Measurements from ENCODE around the gene CFDP1. TPM values are rescaled to one million over a fixed set of nuclear protein-coding genes. Genes with fewer than 3 reads are reported as not detected.

CFDP1 gene
- total RNA-seq, 2 experiments from 2014 or later: 44.0 to 48.2 TPM

- H3K4me3 Mint-ChIP-seq: no peak overlapping the region
- ATAC-seq (no peak), DNase-seq (no peak)
- peaks cover 19% of the 10 kb centered on the region for H3K36me3 Mint-ChIP-seq (ENCODE audit: low read depth)
- peaks cover 6% of the 10 kb centered on the region for H3K27me3 Mint-ChIP-seq
- no peak overlapping the region for H3K27ac Mint-ChIP-seq
- no peaks in the 10 kb centered on the region for H3K9me3 Mint-ChIP-seq (ENCODE audit: low read depth)
- intact Hi-C loops (cut with DNase I, micrococcal nuclease): loop anchor here in 1 of 2 experiments (5.0 kb wide), 1 partner anchor 95 kb away; no protein-coding TSS in a partner anchor
- POLR2A ChIA-PET: no interaction called here
- peaks cover 48% of the 10 kb centered on the region for H3K4me1 Mint-ChIP-seq
- CTCF ChIA-PET: interaction anchor here (0.6 to 2.6 kb wide), 9 partner anchors 10 to 191 kb away, joined by 3 to 19 read pairs (median 3); no protein-coding TSS in a partner anchor
Measured at GRCh38 chr16:75382611-75383010, 50.7 kb downstream of the CFDP1 start.

- Mint-ChIP-seq H3K36me3 (ENCODE audit: low read depth) (peaks cover 36% of the 10 kb centered on the region), H3K9me3 (ENCODE audit: low read depth) (no peaks in the 10 kb centered on the region), H3K4me3 (no peak overlapping the region), H3K4me1 (peaks cover 49% of the 10 kb centered on the region), H3K27ac (no peak overlapping the region), H3K27me3 (peaks cover 12% of the 10 kb centered on the region)
- ChIA-PET CTCF (interaction anchor here (0.7 to 3.6 kb wide), 7 partner anchors 9 to 383 kb away, joined by 3 to 21 read pairs (median 5); no protein-coding TSS in a partner anchor), POLR2A (no interaction called here)
- no peak for ATAC-seq
- intact Hi-C loops (cut with DNase I, micrococcal nuclease): loop anchor here in 1 of 2 experiments (5.0 kb wide), 1 partner anchor 94 kb away; no protein-coding TSS in a partner anchor
- DNase-seq: no peak
Measured at GRCh38 chr16:75380870-75381269, 52.4 kb downstream of the CFDP1 start.

DNA sequence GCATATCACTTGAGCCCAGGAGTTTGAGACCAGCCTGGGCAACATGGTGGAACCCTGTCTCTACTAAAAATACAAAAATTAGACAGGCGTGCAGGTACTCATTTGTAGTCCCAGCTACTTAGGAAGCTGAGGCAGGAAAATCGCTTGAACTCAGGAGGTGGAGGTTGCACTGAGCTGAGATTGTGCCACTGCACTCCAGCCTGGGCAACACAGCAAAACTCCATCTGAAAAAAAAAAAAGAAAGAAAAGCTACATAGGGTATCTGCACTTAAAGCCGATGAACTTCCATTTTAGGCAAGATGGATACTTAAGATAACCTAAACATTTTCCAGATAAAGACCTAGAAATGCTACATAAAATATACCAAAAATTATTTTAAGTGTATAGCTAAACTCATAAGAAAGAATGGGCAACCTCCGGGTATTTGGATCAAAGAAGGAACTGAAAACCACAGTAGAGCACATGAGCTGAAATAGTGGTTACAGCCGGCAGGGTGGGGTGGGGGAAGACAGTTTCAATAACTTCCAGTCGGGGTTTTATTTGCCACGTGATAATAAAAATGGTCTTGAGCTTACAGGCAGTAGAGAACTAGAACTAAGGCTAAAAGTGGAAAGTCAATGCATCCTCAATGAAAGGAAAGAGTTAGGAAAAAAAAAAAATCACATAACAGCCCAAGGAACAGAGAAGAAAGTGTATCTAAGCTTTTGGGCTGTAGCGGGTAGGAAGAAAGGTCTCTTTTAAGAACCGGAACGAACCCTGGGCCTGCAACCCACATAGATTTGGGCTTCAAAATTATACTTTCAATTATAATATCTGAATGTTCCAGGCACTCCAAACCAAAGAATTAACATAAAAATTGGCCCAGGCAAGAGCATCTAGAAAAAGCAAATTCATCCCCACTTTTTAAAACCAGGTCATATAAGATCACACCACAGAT is 53.1 kb downstream of the CFDP1 start:
- CTCF ChIA-PET: interaction anchor here (0.7 to 3.6 kb wide), 14 partner anchors 9 to 384 kb away, joined by 3 to 21 read pairs (median 4); no protein-coding TSS in a partner anchor
- peaks cover 49% of the 10 kb centered on the region for H3K4me1 Mint-ChIP-seq
- H3K4me3 Mint-ChIP-seq: no peak overlapping the region
- POLR2A ChIA-PET: interaction anchor here (0.6 to 0.7 kb wide), 4 partner anchors 13 to 384 kb away, joined by 3 to 9 read pairs (median 5); no protein-coding TSS in a partner anchor
- peaks cover 12% of the 10 kb centered on the region for H3K27me3 Mint-ChIP-seq
- H3K36me3 Mint-ChIP-seq (ENCODE audit: low read depth): peaks cover 40% of the 10 kb centered on the region
- H3K27ac Mint-ChIP-seq: no peak overlapping the region
- peak; percentile 49 for DNase-seq
- peak; percentile 53 for ATAC-seq
- intact Hi-C loops (cut with DNase I, micrococcal nuclease): loop anchor here (1.0 to 5.0 kb wide), 6 partner anchors 22 to 237 kb away; no protein-coding TSS in a partner anchor
- H3K9me3 Mint-ChIP-seq (ENCODE audit: low read depth): no peaks in the 10 kb centered on the region

DNA sequence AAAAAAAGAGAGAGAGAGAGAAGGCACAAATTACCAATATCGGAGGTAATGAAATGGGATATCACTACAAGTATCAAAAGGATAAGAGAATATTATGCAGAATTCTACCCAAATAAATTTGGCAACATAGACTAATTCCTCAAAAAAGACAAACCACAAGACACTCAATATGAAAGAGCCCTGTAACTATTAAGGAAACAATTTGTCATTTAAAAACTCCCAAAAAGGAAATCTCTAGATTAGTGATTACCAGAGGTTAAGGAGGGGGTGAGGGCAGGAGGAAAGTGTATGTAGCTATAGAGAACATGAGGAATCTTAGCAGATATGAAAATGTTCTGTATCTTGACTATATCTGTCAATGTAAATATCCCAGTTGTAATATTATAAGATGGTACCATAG is 54.0 kb downstream of the CFDP1 start:
- no peaks in the 10 kb centered on the region for H3K9me3 Mint-ChIP-seq (ENCODE audit: low read depth)
- peaks cover 12% of the 10 kb centered on the region for H3K27me3 Mint-ChIP-seq
- peak; percentile 19 for DNase-seq
- H3K4me3 Mint-ChIP-seq: no peak overlapping the region
- H3K27ac Mint-ChIP-seq: no peak overlapping the region
- CTCF ChIA-PET: interaction anchor here (0.9 to 3.6 kb wide), 11 partner anchors 10 to 180 kb away, joined by 3 to 21 read pairs (median 4); no protein-coding TSS in a partner anchor
- intact Hi-C loops (cut with DNase I, micrococcal nuclease): loop anchor here (1.0 to 5.0 kb wide), 5 partner anchors 23 to 237 kb away; no protein-coding TSS in a partner anchor
- POLR2A ChIA-PET: no interaction called here
- peaks cover 44% of the 10 kb centered on the region for H3K36me3 Mint-ChIP-seq (ENCODE audit: low read depth)
- peak; percentile 82 for ATAC-seq
- H3K4me1 Mint-ChIP-seq: peaks cover 49% of the 10 kb centered on the region

DNA sequence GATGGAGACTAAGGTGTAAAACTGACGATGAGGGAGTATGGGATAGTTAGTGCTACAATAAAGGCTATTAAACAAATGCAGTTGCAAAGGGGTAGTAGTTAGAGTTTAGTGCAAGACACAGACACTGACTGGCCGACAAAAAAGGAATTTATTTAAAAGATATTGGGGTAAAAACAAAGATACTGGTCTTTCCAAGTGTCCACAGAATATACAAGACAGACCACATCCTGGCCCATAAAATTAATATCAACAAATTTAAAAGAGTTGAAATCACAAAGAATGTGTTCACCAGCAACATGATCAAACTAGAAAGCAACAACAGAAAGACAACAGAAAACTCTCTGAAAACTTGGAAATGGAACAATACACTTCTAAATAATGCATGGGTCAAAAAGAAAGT is 54.7 kb downstream of the CFDP1 start:
- H3K4me1 Mint-ChIP-seq: peaks cover 49% of the 10 kb centered on the region

GRCh38 chr16:75377729-75378386 is 55.4 kb downstream of the CFDP1 start:
- POLR2A ChIA-PET: interaction anchor here (0.6 kb wide), 1 partner anchor 237 kb away, joined by 4 read pairs; no protein-coding TSS in a partner anchor
- H3K4me3 Mint-ChIP-seq: no peak overlapping the region

More for the DNA sequence above, 54.7 kb downstream of the CFDP1 start:
- peaks cover 44% of the 10 kb centered on the region for H3K36me3 Mint-ChIP-seq (ENCODE audit: low read depth)
- POLR2A ChIA-PET: interaction anchor here (0.7 kb wide), 1 partner anchor 19 kb away, joined by 4 read pairs; no protein-coding TSS in a partner anchor
- DNase-seq: no peak
- no peaks in the 10 kb centered on the region for H3K9me3 Mint-ChIP-seq (ENCODE audit: low read depth)
- H3K27ac Mint-ChIP-seq: no peak overlapping the region
- H3K27me3 Mint-ChIP-seq: peaks cover 12% of the 10 kb centered on the region
- CTCF ChIA-PET: interaction anchor here (0.9 to 3.6 kb wide), 7 partner anchors 13 to 179 kb away, joined by 3 to 21 read pairs (median 4); no protein-coding TSS in a partner anchor
- no peak for ATAC-seq
- intact Hi-C loops (cut with DNase I, micrococcal nuclease): loop anchor here (1.0 to 5.0 kb wide), 5 partner anchors 24 to 238 kb away; no protein-coding TSS in a partner anchor
- H3K4me3 Mint-ChIP-seq: no peak overlapping the region

GRCh38 chr16:75376475-75377161 is 56.7 kb downstream of the CFDP1 start:
- Mint-ChIP-seq H3K4me3 (no peak overlapping the region), H3K27ac (no peak overlapping the region), H3K36me3 (ENCODE audit: low read depth) (peaks cover 48% of the 10 kb centered on the region), H3K4me1 (peaks cover 39% of the 10 kb centered on the region), H3K27me3 (peaks cover 12% of the 10 kb centered on the region), H3K9me3 (ENCODE audit: low read depth) (no peaks in the 10 kb centered on the region)
- no peak for DNase-seq
- intact Hi-C loops (cut with DNase I, micrococcal nuclease): loop anchor here in 1 of 2 experiments (5.0 kb wide), 2 partner anchors 39 to 69 kb away; no protein-coding TSS in a partner anchor
- ChIA-PET CTCF (interaction anchor here (0.7 to 1.5 kb wide), 3 partner anchors 9 to 142 kb away, joined by 3 to 4 read pairs (median 3); no protein-coding TSS in a partner anchor), POLR2A (no interaction called here)
- ATAC-seq: no peak

More at GRCh38 chr16:75377729-75378386, 55.4 kb downstream of the CFDP1 start:
- Mint-ChIP-seq H3K27ac (no peak overlapping the region), H3K4me1 (peaks cover 48% of the 10 kb centered on the region), H3K9me3 (ENCODE audit: low read depth) (no peaks in the 10 kb centered on the region), H3K27me3 (peaks cover 12% of the 10 kb centered on the region), H3K36me3 (ENCODE audit: low read depth) (peaks cover 44% of the 10 kb centered on the region)
- intact Hi-C loops (cut with DNase I, micrococcal nuclease): loop anchor here (2.0 to 5.0 kb wide), 4 partner anchors 41 to 239 kb away; no protein-coding TSS in a partner anchor
- CTCF ChIA-PET: interaction anchor here (0.9 to 3.6 kb wide), 4 partner anchors 8 to 144 kb away, joined by 3 to 21 read pairs (median 4); no protein-coding TSS in a partner anchor
- ATAC-seq: no peak
- DNase-seq: no peak

DNA sequence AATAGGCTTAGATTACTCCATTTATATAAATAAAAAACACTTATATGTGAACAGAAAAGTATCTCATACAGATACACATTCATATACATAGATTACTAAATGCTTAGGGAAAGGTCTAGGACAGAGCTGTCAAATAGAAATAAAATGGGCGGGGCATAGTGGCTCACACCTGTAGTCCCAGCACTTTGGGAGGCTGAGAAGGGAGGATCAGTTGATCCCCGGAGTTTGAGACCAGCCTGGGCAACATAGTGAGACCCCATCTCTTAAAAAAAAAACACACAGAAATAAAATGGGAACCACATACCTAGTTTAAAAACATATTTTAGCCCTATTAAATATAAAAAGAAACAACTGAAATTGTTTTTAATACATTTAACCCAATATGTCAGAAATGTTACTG is 58.9 kb downstream of the CFDP1 start:
- POLR2A ChIA-PET: no interaction called here

GRCh38 chr16:75372236-75372856 is 61.0 kb downstream of the CFDP1 start:
- H3K4me3 Mint-ChIP-seq: no peak overlapping the region
- DNase-seq (no peak), ATAC-seq (no peak)
- CTCF ChIA-PET: interaction anchor here (1.2 to 2.1 kb wide), 3 partner anchors 13 to 173 kb away, joined by 3 to 8 read pairs (median 7); no protein-coding TSS in a partner anchor
- intact Hi-C loops (cut with DNase I, micrococcal nuclease): no loop called here
- no peak overlapping the region for H3K27ac Mint-ChIP-seq
- no peaks in the 10 kb centered on the region for H3K4me1 Mint-ChIP-seq
- peaks cover 30% of the 10 kb centered on the region for H3K36me3 Mint-ChIP-seq (ENCODE audit: low read depth)
- no peaks in the 10 kb centered on the region for H3K9me3 Mint-ChIP-seq (ENCODE audit: low read depth)
- POLR2A ChIA-PET: no interaction called here
- peaks cover 3% of the 10 kb centered on the region for H3K27me3 Mint-ChIP-seq

More for the DNA sequence above, 58.9 kb downstream of the CFDP1 start:
- peaks cover 19% of the 10 kb centered on the region for H3K4me1 Mint-ChIP-seq
- H3K36me3 Mint-ChIP-seq (ENCODE audit: low read depth): peaks cover 46% of the 10 kb centered on the region
- CTCF ChIA-PET: no interaction called here
- peaks cover 10% of the 10 kb centered on the region for H3K27me3 Mint-ChIP-seq
- ATAC-seq: no peak
- no peak for DNase-seq
- H3K27ac Mint-ChIP-seq: no peak overlapping the region
- no peak overlapping the region for H3K4me3 Mint-ChIP-seq
- no peaks in the 10 kb centered on the region for H3K9me3 Mint-ChIP-seq (ENCODE audit: low read depth)
- intact Hi-C loops (cut with DNase I, micrococcal nuclease): no loop called here

DNA sequence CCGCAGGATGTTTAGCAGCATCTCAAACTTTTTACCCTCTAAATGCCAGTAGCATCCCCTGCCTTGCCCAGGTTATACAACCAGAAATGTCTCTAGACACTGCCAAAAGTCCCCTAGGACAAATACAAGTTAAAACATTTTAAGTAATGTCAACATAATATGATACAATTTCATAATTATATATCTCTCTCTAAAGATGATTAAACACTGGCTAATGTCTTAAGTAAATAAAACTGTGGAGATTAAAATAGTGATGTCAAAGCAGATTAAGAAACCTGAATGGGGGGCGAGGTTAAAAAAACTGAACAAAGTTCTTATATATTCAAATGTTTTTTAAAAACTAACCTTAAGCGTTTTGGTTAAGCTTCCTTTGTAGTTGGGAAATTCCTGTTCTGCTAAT is 62.1 kb downstream of the CFDP1 start:
- no peaks in the 10 kb centered on the region for H3K9me3 Mint-ChIP-seq (ENCODE audit: low read depth)
- H3K36me3 Mint-ChIP-seq (ENCODE audit: low read depth): peaks cover 23% of the 10 kb centered on the region
- intact Hi-C loops (cut with DNase I, micrococcal nuclease): no loop called here
- DNase-seq (no peak), ATAC-seq (no peak)
- H3K4me1 Mint-ChIP-seq: no peaks in the 10 kb centered on the region
- peaks cover 2% of the 10 kb centered on the region for H3K27me3 Mint-ChIP-seq
- CTCF ChIA-PET: interaction anchor here (0.8 to 2.1 kb wide), 4 partner anchors 11 to 171 kb away, joined by 3 to 8 read pairs (median 5); no protein-coding TSS in a partner anchor
- H3K27ac Mint-ChIP-seq: no peak overlapping the region
- H3K4me3 Mint-ChIP-seq: no peak overlapping the region
- POLR2A ChIA-PET: no interaction called here

Data from activated CD4-positive, alpha-beta T cell treated with anti-CD3 and anti-CD28 coated beads for 36 hours (primary cell).